ENCODE data around the gene PLEKHB1.

DNA sequence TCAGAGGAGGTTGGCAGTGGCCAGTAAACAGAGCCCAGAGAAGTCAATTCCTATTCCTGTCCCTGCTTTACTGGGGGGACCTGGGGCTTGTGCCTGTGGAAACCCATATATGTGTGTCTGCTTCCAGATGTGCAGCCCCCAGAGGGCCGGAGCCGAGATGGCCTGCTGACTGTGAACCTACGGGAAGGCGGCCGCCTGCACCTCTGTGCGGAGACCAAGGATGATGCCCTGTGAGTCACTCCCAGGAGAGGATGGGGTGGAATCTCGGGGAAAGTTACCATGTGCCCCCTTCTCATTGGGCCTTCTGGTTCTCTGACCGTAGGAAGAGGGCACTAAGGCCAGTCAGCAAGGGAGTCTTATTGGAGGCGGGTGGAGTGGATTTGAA, 5.3 kb downstream of the PLEKHB1 start:
- TF ChIP-seq FOXM1 (IDR thresholded peaks at IDR 0.05; ENCODE audit: borderline replicate concordance) (no peak), SUZ12 (IDR thresholded peaks at IDR 0.05) (no peak), TARDBP (IDR thresholded peaks at IDR 0.05) (no peak), ELF4 (IDR thresholded peaks at IDR 0.05) (no peak)
- TF ChIP-seq, protein P1, sequence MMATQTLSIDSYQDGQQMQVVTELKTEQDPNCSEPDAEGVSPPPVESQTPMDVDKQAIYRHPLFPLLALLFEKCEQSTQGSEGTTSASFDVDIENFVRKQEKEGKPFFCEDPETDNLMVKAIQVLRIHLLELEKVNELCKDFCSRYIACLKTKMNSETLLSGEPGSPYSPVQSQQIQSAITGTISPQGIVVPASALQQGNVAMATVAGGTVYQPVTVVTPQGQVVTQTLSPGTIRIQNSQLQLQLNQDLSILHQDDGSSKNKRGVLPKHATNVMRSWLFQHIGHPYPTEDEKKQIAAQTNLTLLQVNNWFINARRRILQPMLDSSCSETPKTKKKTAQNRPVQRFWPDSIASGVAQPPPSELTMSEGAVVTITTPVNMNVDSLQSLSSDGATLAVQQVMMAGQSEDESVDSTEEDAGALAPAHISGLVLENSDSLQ (IDR thresholded peaks at IDR 0.05), result no peak

Measured in HEK293T (cell line).